ENCODE measurements around the gene MGMT.

Gene MGMT

DNA sequence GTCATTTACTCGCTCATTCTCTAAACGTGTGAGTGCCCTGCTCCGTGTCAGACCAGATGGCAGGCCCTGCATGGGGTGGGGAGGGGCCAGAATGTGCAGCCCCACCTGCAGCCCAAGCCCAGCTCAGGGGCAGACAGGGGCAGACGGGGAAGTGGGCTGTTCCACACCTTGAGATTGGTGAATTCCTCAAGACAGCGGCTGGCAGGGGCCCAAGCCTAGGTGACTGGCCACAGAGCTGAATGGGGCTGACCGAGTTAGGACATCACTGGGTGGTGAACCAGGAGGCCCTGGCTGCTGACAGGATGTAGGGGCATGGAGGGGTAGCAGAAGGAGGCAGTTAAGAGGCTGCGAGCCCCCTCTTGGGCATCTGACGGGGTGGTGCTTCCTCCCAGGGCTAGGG is 79.1 kb downstream of the MGMT start:
- no peak for DNase-seq

DNA sequence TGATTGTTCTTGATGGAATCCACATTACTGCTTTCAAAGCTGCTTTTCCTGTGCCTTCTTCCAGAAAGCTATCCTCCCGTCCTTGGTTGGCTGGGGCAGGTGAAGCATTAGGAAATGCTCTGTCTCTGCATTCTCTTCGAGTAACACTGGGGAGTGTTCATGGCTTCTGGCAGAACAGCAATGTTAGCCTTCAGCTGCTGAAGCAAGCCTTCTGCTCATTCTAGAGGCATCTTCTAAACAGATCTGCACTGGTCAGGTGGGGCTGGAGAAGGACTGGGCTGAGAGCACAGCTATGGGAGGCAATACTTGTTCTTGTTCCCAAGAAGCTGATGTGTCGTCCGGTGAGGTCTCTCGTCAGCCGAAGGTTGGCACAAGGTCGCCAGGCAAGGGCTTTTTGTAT is 80.6 kb downstream of the MGMT start:
- no peak for DNase-seq

DNA sequence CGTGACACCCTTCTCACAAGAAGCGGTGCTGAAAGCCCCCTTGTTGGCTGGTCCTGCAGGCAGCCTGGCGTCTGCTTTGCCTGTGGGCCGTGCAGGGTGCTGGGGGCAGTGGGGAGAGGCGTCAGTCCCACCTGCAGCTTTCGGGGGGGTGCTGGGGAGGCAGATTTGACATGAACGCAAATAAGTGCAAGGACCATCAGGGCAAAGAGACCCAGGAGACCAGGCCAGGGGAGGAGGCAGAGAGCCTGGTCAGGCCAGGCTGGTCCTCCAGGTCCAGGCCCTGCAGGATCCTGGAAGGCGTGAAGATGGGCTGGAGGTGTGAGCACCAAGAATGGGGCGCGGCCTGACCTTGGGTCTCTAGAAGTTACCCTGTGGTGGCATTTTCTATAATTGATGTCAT is 81.6 kb downstream of the MGMT start:
- no peak for DNase-seq

DNA sequence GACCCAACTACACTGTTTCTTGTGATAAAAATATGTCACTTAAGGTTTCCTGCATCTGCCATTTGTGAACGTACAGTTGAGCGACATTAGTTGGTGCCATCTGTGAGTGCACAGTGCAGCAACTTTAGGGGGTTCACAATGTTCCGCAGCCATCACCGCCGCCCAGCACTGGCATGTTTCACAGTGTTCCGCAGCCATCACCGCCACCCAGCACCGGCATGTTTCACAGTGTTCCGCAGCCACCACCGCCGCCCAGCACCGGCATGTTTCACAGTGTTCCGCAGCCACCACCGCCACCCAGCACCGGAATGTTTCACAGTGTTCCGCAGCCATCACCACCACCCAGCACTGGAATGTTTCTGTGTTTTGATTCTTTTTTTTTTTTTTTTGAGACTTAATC is 83.0 kb downstream of the MGMT start:
- DNase-seq = no peak

DNA sequence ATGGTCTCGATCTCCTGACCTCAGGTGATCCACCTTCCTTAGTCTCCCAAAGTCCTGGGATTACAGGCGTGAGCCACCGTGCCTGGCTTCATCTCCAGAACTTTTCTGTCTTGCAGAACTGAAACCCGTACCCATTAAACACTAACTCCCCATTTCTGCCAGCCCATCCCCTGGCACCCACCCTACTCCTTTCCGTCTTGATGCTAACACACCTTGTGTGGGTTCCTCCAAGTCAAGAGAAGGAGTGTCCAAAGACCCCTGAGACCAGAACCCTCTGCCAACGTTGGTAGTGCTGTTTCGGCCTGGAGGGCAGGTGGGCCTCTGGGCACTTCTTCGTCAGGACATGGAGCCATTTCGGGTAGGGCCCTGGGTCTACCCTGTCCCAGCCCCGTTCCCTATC is 83.6 kb downstream of the MGMT start:
- no peak for DNase-seq

DNA sequence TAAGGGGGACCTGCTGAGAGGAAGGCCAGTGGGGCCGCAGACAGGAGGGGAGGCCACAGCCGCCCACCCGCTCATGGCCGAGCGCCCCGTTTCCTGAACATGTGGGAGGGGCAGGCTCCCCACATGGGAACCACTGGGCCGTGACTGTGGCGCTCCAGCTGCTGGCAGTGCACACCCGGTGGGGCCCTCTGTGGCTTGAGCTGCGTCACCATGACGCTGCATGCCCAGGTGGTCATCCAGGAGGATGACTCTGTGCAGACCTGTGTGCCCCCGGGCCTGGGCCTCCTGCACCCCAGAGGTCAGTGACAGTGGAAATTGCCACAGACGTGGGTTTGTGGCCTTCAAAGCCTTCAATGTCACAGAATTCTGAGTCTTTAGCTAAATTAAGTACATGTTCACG is 85.1 kb downstream of the MGMT start:
- DNase-seq = no peak

DNA sequence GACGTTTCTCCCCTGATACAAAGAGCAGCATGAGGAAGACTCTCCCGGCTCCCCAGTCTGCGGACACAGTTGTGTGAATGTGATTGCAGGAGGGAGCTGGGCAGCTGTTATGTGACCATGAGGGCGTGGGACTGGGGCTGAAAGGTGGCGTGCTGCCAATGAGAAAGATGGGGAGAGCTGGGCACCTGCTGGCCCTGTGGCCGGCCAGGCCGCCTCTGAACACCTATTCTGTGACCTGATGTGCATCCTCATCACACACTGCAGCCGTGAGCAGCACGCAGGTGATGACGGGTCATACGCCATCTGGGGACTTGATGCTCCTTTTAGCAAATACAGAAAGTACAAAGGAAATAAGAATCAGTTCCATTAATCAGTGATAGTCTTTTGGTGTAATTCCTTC is 86.9 kb downstream of the MGMT start:
- DNase-seq = no peak

DNA sequence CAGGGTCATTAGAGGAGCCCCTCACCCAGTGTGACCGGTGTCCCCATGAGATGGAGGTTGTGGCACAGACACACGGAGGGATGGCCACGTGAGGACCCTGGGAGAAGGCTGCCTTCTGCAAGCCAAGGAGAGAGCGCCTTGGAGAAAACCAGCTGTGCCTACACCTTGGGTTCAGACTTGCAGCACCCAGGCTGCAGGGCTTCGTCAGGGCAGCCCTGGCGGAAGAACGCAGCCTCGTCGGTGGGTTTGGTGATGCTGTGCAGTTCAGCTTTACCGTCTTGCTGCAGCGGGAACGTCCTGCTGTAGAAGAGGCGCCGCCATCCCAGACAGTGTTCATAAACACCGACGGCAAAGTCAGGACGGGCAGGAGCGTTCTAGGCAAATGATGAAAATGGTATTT is 89.3 kb downstream of the MGMT start:
- DNase-seq = no peak

DNA sequence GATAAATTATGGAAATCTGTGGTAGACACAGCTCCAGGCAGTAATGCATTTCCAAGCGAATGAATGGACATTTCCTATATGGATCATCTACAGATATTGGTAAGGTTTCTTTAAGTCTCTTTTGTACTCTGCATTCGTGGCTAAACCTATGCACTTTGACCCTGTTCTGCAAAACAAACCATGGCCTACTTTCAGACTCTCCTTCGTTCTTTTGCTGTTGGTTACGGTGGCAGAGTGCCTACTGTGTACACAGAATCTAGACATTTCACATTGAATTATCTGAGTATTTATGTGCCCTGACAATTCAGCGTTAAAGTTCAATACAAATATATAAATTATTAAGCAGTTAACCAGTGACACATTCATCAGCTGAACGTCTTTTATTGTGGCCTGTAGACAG is 93.3 kb downstream of the MGMT start:
- DNase-seq = no peak

DNA sequence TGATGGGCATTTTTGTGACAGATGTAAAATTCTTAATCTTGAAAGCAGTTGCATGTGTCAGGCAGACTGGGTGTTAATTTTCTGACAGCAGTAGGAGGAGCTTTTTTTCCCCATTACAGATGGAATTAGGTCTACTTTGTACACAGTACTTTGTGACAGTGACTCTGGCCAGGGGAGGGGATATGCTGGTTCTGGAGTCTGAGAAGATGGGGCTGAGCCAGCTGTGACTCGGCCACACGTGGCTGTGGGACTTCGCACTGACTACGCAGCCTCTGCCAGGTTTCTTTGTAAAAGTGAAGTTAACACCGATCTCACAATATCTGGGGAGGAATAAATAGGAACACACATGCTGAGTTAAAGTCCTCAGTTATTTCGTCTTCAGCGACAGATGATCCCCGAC is 95.4 kb downstream of the MGMT start:
- no peak for DNase-seq

DNA sequence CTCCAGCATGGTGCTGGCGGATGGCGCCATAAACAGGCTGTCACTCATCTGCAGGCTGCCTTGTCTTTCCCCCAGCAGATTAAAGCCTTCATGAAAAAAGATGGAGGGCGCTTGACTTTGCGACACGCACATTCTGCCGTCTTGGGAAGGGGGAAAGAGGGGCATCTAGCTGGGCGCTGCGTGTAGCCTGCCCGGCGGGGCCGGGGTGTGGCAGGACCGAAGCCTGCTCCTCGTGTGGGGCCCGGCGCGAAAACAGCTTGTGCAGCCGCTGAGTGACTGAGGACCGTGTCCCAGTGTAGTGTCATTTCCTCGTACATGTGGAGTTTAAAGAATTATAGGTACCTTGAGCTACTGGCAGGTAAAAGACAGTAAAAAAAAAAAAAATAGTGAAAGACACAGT is 97.9 kb downstream of the MGMT start:
- no peak for DNase-seq

DNA sequence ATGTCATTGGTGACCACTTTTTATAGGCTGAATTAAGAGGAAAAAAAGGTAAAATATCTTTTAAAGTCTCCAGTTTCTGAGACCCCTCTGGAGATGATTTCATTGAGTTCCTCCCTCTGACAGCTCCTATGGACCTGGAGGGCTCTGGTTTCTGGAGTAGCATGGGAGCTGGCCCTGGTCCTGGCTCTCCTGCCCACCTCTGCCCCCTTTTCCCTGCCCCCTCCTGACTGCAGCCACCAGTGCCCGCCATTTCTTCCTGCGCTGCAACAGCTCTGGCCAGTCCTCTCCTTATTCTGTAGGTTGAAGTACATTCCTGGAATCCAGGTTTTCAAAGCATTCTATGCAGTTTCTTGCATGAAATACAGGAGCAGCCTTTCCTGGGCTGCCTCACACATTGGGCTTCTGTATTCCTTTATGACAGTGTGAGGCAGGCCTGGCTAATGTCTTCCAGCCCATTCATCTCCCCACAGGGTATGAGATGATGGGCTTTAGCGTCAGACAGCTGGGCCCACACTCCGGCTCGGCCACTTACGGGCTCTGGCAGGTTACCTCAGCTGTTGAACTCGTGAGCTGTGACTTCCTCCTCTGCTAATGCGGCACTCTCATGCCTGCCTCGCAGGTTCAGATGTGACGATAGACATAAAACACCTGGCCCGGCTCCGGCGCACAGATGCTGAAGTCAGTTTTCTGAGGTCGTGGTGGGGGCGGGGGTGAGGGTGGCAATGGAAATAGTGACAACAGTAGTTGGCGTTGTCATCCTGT is 101.7 kb downstream of the MGMT start:
- DNase-seq = no peak

DNA sequence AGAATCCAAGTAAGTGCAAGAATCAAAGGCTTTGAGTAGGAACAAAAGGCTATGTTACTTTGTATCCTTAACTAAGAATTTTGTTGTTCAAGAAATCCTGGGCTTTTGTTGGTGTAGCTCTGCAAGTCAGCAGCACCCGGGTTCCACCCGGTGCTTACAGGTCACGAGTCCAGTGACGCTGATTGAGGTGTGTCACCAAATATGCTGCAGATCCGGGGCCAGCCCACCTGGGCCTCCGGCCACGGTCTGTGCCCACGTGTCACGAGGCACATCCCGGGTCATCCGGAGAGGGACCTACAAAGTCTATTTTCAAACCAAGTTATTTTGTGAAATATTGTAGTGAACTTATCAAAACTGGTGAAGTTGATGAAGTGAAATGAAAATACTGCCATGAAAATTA is 103.1 kb downstream of the MGMT start:
- DNase-seq = no peak

DNA sequence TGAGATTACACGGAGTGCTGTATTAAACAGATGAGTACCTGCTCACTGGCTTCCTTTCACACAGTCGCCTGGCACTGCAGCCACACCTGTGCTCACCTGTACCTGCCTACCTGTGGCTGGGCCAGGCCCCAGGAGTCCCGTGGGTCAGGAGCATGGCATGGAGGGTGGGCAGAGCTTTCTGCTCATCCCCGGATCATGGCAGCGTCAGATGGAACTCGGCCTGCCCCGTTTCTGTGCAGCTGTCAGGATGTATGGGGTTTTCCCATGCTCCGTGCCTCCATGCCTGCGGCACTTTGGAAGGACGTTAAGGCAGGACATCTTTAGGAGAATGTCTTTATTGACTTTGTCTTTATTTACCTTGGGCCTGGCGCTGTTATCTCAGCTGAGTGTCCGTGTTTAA is 112.2 kb downstream of the MGMT start:
- DNase-seq = no peak

DNA sequence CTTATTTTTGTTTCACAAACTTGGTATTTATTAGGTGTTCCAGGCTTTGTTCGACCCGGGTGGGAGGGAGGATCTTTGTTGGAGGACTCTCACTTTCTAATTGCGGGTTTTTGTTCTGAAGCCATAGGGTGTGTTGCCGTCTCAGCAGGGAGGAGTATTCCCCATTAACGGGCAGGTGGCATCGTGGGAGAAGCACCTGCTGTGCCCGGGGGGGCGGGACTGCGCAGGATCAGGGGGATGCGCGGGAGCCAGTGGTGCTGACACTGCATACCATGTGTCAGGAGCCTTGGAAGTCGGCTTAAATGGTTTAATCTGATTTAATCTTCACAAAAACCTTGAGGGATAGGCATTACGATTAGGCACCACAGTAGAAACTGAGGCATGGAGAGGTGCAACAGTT is 113.0 kb downstream of the MGMT start:
- no peak for DNase-seq

DNA sequence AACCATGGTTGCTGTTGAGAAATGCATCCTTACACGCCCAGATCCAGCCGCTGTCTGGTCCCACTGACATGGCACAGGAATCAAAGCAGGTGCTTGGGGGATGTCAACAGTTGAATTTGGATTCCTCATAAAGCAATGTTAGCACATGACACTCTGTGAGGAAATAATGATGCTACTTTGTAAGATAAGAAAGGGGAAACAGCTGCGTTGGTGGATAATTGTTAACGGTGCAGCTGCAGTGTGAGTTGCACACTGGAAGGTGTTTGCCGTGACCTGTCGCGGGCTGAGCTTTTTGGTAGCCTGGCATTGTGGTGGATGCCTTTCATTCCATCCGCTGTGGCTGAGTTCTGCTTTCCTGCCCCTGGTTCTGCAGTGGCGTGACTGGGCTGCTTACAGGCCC is 113.9 kb downstream of the MGMT start:
- DNase-seq = no peak

DNA sequence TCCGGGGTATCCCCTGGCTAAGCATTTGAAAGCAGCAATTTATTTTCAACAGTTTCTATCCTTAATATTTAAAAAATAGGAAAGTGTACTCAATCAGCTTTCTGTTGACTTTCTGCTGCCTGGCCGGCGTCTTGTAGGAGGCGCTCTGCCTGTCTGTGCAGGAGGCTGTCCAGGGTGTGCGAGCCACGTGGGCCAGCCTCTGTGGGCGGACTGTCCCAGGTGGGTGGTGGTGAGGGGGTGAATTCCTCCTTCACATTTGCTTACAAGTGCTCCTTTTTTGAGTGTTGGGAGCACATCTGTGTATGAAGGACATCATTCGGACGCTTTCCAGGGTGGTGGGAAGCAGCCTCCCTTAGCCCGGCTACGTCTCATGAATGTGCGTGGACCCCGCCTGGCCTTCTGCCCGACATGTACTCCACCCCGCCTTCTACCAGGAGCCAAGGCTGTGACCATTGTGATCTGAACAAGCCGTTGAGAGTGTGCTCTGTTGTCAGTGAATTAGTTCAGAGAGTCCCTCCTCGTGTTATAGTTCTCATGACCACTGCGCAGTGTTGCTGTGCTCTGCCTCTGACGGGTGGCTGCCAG is 114.9 kb downstream of the MGMT start:
- DNase-seq = no peak

DNA sequence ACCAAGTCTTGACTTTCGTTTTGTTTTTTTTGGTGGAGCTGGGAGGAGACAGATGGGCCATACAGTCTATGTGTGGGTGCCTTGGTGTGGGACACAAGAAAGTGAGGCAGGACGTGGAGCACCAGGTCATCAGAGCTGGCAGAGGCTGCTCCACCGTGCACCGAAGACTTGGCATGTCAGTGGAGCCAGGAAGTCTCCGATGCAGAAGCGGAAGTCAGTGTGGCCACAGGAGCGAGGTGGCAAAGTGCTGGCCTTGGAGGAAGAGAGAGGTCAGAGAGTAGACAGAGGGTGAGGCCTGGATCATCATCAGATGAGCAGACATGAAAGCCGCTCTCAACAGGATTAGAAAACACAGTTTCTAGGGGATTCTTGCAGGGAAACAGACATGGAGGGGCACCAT is 116.8 kb downstream of the MGMT start:
- no peak for DNase-seq

DNA sequence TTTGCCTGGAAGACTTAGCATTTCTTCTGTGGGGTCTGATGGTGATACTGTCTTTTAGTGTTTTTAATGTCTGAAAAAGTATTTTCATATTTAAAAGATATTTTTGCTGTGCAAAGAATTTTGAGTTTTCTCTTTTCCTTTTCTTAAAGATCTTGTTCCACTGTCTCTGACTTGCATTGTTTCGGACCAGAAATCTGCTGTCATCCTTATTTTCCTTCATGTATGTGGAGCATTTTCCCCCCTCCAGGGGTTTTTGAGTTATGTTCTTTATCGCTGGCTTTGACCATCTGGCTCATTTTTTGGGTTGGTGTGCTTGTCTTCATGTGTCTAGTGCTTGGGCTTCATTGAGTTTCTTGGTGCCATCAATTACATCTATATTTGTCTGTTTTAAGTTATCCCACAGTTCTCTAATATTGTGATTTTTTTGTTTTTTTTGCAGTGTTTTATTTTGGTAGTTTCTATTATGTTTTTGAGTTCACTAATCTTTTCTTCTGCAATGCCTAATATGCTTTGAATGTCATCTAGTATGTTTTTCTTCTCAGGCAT is 119.9 kb downstream of the MGMT start:
- no peak for DNase-seq

DNA sequence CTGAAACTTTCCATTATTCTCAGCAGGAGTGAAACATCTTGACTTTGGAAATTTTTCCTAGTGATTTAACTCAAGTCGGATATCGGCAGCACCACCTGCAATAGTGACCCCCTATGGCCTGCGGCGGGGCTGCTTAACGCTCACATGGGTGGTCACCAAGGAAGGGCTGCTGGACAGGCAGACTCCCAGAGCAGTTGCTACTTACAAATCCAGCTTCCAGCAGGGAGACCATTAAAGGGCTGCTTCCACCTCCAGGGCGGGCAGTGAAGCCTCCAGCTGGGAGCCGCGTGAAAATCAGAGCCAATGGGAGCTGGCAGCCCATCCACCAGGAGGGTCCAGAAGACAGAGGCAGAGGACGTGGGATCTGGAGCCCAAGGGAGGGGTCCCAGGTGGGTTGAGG is 122.5 kb downstream of the MGMT start:
- no peak for DNase-seq

DNA sequence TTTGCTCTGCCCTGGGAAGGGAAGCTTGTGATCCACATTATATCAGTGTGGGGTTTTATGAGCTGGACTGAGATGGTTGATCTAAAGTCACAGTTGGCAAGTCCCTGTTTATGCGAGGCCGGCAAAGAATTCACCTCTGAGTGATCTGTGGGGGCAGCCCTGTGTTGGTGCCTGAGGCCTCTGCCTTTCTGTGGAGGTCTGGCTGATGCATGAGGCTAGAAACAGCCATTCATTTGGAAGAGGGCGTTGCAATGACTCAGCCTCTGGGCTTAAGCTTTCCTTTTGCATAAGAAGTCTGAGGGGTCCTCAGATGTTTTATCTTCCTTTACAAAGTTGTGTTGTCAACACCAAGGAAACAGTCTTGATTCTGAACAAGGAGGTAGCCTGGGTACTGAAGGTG is 126.9 kb downstream of the MGMT start:
- no peak for DNase-seq

DNA sequence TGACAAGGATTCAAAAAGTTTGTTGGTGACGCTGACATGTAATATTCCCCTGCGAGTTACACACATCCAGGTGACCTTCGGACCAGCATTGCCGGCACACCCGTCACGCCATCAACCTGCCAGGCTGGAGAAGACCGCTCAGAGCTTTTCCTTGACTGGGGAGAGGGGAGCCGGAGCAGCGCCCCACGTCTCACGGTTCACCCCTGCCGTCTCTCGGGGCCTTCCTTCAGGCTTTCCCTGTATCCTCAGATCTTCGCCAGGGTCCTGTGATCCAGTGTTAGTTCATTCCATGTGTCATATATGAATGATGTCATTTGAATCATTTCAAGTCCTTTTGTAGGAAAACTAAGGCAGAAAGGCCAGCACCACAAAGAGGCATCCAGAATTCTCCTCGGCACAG is 127.8 kb downstream of the MGMT start:
- no peak for DNase-seq

DNA sequence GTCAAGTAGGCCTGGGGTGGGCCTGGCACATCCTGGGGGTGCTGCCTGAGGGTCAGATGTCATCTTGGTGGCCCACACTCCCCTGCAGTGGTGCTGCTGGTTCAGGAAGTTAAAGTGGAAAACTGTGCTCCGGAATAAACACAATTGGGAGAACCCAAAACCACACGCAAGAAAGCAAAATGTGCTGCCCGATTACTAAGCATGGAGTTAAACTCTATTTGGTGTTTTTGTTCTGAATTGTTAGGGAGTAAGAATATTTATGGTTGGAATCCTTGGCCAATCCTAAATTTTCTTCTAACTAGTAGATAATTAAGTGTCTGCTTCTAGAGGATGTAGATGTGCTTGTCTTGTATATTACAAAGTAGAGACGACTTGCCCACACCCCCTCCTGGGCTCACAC is 131.4 kb downstream of the MGMT start:
- no peak for DNase-seq

DNA sequence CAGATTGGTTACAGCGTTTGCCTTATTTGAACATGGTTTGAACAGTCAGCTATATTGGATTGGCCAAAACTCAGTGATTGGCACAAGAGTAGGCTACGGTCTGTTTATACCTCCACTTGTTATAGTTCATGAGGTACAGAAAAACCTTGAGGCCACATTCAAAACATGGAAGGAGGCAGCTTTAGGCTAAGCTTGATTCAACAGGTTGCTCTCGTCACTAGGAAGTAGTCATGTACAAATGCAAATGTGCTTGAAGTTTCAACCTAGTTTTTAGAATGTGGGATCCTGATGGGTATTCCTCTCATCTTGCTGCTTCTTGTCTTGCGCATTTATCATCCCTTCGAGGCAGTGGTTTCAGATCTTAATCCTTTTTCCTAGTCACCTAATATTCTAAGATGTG is 132.1 kb downstream of the MGMT start:
- DNase-seq = no peak

DNA sequence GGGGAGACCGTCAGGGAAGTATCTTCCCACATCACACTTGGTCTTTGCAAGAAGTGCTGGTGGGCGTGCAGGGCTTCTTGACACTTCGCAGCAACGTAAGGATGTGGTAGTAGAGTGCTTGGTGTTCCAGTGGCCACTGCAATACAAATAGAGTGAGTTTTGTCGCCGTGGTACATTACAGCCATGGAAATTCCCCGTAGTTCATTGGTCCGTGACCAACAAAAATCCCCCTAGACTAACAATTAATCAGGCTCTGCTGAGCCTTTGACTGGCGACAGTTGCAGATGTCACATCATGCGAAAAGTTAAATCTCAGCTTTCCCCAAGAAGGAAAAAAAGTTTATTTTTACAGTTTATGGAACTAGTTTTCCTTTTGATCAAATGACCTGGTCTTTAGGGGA is 134.7 kb downstream of the MGMT start:
- DNase-seq = no peak

Data from NCI-H1048 (cell line).